DND-41 (cell line): ENCODE measurements around the gene POU2F3.

Source experiments
- EZH2 ChIP-seq: IDR thresholded peaks from 3 replicates; pipeline ENCODE4 v1.6.1; 2012; ENCODE audit warnings: borderline replicate concordance, low read depth, mild to moderate bottlenecking, moderate library complexity, low read length, inconsistent platforms; ENCODE audit not compliant: severe bottlenecking
- TF ChIP-seq, protein P1 (sequence below): IDR thresholded peaks from 2 replicates; pipeline ENCODE4 v1.5.1; 2012; ENCODE audit warnings: borderline replicate concordance, low read length, moderate library complexity, mild to moderate bottlenecking; ENCODE audit not compliant: poor library complexity, severe bottlenecking; ENCODE audit errors: extremely low read depth

DNA sequence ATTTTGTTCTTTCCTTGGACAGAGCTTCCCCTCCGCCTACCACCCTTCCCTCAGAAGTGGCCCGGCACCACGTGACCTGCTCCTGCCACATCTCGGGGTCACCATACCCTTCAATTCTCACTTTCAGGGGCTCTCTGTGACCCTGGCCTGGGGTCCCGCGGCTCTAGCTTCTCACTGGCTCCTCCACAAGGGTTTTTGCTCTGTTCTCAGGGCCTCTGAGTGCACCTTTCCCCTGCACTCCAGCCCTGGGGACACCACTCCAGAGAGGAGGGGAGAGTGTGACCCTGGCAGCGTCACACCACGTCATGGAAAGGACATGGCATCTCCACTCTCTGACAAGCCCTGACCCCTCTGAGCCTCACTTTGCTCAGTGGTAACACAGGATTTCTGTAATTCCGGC, 17.4 kb downstream of the POU2F3 start:
- TF ChIP-seq, protein P1, sequence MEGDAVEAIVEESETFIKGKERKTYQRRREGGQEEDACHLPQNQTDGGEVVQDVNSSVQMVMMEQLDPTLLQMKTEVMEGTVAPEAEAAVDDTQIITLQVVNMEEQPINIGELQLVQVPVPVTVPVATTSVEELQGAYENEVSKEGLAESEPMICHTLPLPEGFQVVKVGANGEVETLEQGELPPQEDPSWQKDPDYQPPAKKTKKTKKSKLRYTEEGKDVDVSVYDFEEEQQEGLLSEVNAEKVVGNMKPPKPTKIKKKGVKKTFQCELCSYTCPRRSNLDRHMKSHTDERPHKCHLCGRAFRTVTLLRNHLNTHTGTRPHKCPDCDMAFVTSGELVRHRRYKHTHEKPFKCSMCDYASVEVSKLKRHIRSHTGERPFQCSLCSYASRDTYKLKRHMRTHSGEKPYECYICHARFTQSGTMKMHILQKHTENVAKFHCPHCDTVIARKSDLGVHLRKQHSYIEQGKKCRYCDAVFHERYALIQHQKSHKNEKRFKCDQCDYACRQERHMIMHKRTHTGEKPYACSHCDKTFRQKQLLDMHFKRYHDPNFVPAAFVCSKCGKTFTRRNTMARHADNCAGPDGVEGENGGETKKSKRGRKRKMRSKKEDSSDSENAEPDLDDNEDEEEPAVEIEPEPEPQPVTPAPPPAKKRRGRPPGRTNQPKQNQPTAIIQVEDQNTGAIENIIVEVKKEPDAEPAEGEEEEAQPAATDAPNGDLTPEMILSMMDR, result no peak
- no peak for TF ChIP-seq EZH2
